CD14-positive monocyte (primary cell): ENCODE data around the gene IL22RA1. TPM values are rescaled to one million over a fixed set of nuclear protein-coding genes. Genes with fewer than 3 reads are reported as not detected.

Experiments
- DNase-seq, 3 donors: peaks; one replicate each; pipeline ENCODE4 v3.0.0-alpha.2; 2011 to 2022
- H2AFZ ChIP-seq: 2 replicates; pipeline ENCODE4 v1.6.0; 2012; ENCODE audit warnings: mild to moderate bottlenecking, low read depth, low read length, inconsistent platforms; ENCODE audit not compliant: insufficient read depth, poor library complexity, severe bottlenecking
- H3K27ac ChIP-seq, 2 donors: 1 replicate in 1 of 2; 2 replicates in 1 of 2; pipeline ENCODE4 v1.5.1; 2012 to 2013; ENCODE audit warnings: low read length in 2 of 2, control low read depth in 1 of 2, inconsistent platforms in 1 of 2, low read depth in 1 of 2, mild to moderate bottlenecking in 1 of 2
- H3K27me3 ChIP-seq, 2 donors: one replicate each; pipeline versions ENCODE4 v1.6.0 to v1.6.1; 2011 to 2013; ENCODE audit warnings: low read length in 2 of 2; ENCODE audit not compliant: control insufficient read depth in 2 of 2, insufficient read depth in 2 of 2
- H3K36me3 ChIP-seq, 2 donors: replicated peaks in 1 of 2; 1 replicate in 1 of 2; 2 replicates in 1 of 2; pipeline versions ENCODE4 v1.5.1 to v1.6.1; 2012 to 2013; ENCODE audit warnings: low read length in 2 of 2, control low read depth in 1 of 2, inconsistent platforms in 1 of 2, mild to moderate bottlenecking in 1 of 2; ENCODE audit not compliant: insufficient read depth in 2 of 2, control insufficient read depth in 1 of 2
- H3K4me1 ChIP-seq, 2 donors: 1 replicate in 1 of 2; 2 replicates in 1 of 2; pipeline versions ENCODE4 v1.5.1 to v1.6.1; 2012 to 2013; ENCODE audit warnings: low read length in 2 of 2, control low read depth in 1 of 2, inconsistent platforms in 1 of 2, mild to moderate bottlenecking in 1 of 2, moderate library complexity in 1 of 2; ENCODE audit not compliant: insufficient read depth in 2 of 2, control insufficient read depth in 1 of 2
- H3K4me2 ChIP-seq: replicated peaks from 2 replicates; pipeline ENCODE3; 2012; ENCODE audit warnings: low read length, moderate library complexity, mild to moderate bottlenecking; ENCODE audit not compliant: poor library complexity, severe bottlenecking; ENCODE audit errors: extremely low read depth
- H3K4me3 ChIP-seq, 3 experiments: fragments of 200-600 bp in 1 of 3; sonication (generic) in 1 of 3; replicated peaks in 1 of 3; 1 replicate in 2 of 3; 2 replicates in 1 of 3; pipeline ENCODE4 v1.5.1; 2011 to 2013; ENCODE audit warnings: low read length in 3 of 3, mild to moderate bottlenecking in 3 of 3, control low read depth in 2 of 3, low read depth in 2 of 3, inconsistent platforms in 1 of 3, moderate library complexity in 1 of 3
- H3K79me2 ChIP-seq: 2 replicates; pipeline ENCODE4 v1.6.0; 2012; ENCODE audit warnings: mild to moderate bottlenecking, control low read depth, inconsistent platforms, low read length, moderate library complexity; ENCODE audit not compliant: insufficient read depth
- H3K9ac ChIP-seq: 2 replicates; pipeline ENCODE4 v1.6.0; 2017; ENCODE audit warnings: low read length, mild to moderate bottlenecking; ENCODE audit not compliant: insufficient read depth, poor library complexity, severe bottlenecking
- H3K9me3 ChIP-seq, 2 donors: replicated peaks in 1 of 2; 1 replicate in 1 of 2; 2 replicates in 1 of 2; pipeline versions ENCODE4 v1.5.1 to v1.6.1; 2012 to 2013; ENCODE audit warnings: low read length in 2 of 2, control low read depth in 1 of 2; ENCODE audit not compliant: control insufficient read depth in 1 of 2, insufficient read depth in 1 of 2
- H4K20me1 ChIP-seq: 2 replicates; pipeline ENCODE4 v1.6.0; 2012; ENCODE audit warnings: mild to moderate bottlenecking, low read length, control low read depth, moderate library complexity; ENCODE audit not compliant: insufficient read depth
- H3K27ac Mint-ChIP-seq, 7 donors: one replicate each; pipeline ENCODE4 v1.8.0; 2020; ENCODE audit warnings: mild to moderate bottlenecking in 7 of 7, mixed read lengths in 7 of 7, moderate library complexity in 6 of 7, inconsistent platforms in 2 of 7
- H3K27me3 Mint-ChIP-seq, 3 donors: one replicate each; pipeline ENCODE4 v1.8.0; 2021 to 2022; ENCODE audit warnings: low read depth in 3 of 3, mild to moderate bottlenecking in 3 of 3, mixed read lengths in 3 of 3, moderate library complexity in 3 of 3, inconsistent platforms in 1 of 3
- H3K36me3 Mint-ChIP-seq, 2 donors: one replicate each; pipeline ENCODE4 v1.8.0; 2020; ENCODE audit warnings: mixed read lengths in 2 of 2, inconsistent platforms in 1 of 2, mild to moderate bottlenecking in 1 of 2
- H3K4me1 Mint-ChIP-seq: one replicate; pipeline ENCODE4 v1.8.0; 2020; ENCODE audit warnings: mild to moderate bottlenecking, mixed read lengths
- H3K4me3 Mint-ChIP-seq, 2 donors: one replicate each; pipeline ENCODE4 v1.8.0; 2020; ENCODE audit warnings: mild to moderate bottlenecking in 2 of 2, mixed read lengths in 2 of 2, moderate library complexity in 1 of 2
- H3K9me3 Mint-ChIP-seq, 7 donors: one replicate each; pipeline ENCODE4 v1.8.0; 2020 to 2022; ENCODE audit warnings: mixed read lengths in 7 of 7, mild to moderate bottlenecking in 6 of 7, moderate library complexity in 6 of 7, inconsistent platforms in 2 of 7
- CTCF ChIP-seq: fragments of 200-600 bp; IDR thresholded peaks from one replicate; pipeline ENCODE4 v1.8.0; 2022; ENCODE audit warnings: antibody characterized with exemption, mild to moderate bottlenecking
- WGBS: methylation state at CpG from one replicate; pipeline ENCODE4 v1.1.5; 2013; ENCODE audit warnings: missing lambda C conversion rate; ENCODE audit not compliant: insufficient coverage; 5-methylcytosine and 5-hydroxymethylcytosine counted together
- intact Hi-C, 2 donors: fragments of 100-400 bp; cut with micrococcal nuclease; formaldehyde crosslinking; loops; one replicate each; pipeline versions ENCODE4 v1.15.0 to v1.15.1; 2023
- polyA plus RNA-seq, 3 donors: library from polyadenylated mRNA; depleted of rRNA in 1 of 3; unstranded in 2 of 3; stranded (reverse) in 1 of 3; fragments of 300-500 nt in 2 of 3; fragments of >200 nt in 1 of 3; fragmentation: Illumina TruSeq in 2 of 3; gene quantifications; 1 replicate in 2 of 3; 2 replicates in 1 of 3; pipeline ENCODE4 v1.2.3, GENCODE V29; 2012 to 2021

The IL22RA1 gene
- polyA plus RNA-seq, 3 donors = not detected

- no peak overlapping the region for H2AFZ ChIP-seq
- H3K27me3 ChIP-seq = no peaks in the 10 kb centered on the region
- DNase-seq = no peak
- H3K27me3 Mint-ChIP-seq = peaks cover 2 to 6% (median 5%) of the 10 kb centered on the region in 3 donors
- H3K4me1 ChIP-seq = no peaks in the 10 kb centered on the region
- no peak overlapping the region for H3K4me3 Mint-ChIP-seq
- no peaks in the 10 kb centered on the region for H3K9me3 ChIP-seq
- 66% methylated on average over 7 of the region's 14 CpGs for WGBS
- no peaks in the 10 kb centered on the region for H3K36me3 Mint-ChIP-seq
- H3K36me3 ChIP-seq = no peaks in the 10 kb centered on the region
- intact Hi-C loops = no loop called here
- H3K4me1 Mint-ChIP-seq = no peaks in the 10 kb centered on the region
- H3K27ac ChIP-seq = no peak overlapping the region
- no peak overlapping the region for H3K4me2 ChIP-seq
- H3K79me2 ChIP-seq = no peaks in the 10 kb centered on the region
- TF ChIP-seq CTCF = no peak
- H3K9me3 Mint-ChIP-seq = no peaks in the 10 kb centered on the region
- no peak overlapping the region for H3K27ac Mint-ChIP-seq
- H3K4me3 ChIP-seq = no peak overlapping the region
- H3K9ac ChIP-seq = no peak overlapping the region
- H4K20me1 ChIP-seq = no peaks in the 10 kb centered on the region
Measured at GRCh38 chr1:24089027-24089742, 53.8 kb downstream of the IL22RA1 start.

GRCh38 chr1:24086466-24086865, 56.5 kb downstream of the IL22RA1 start:
- Mint-ChIP-seq H3K9me3 (no peaks in the 10 kb centered on the region), H3K4me3 (no peak overlapping the region), H3K4me1 (no peaks in the 10 kb centered on the region), H3K27ac (no peak overlapping the region), H3K27me3 (peaks cover 3 to 7% (median 6%) of the 10 kb centered on the region in 3 donors), H3K36me3 (no peaks in the 10 kb centered on the region)
- H3K27ac ChIP-seq = no peak overlapping the region
- no peaks in the 10 kb centered on the region for H3K79me2 ChIP-seq
- no peak overlapping the region for H3K4me3 ChIP-seq
- no peak for TF ChIP-seq CTCF
- H3K27me3 ChIP-seq = no peaks in the 10 kb centered on the region
- 97% methylated on average over 16 of the region's 16 CpGs for WGBS
- intact Hi-C loops = no loop called here
- H3K9ac ChIP-seq = no peak overlapping the region
- no peak overlapping the region for H2AFZ ChIP-seq
- no peak overlapping the region for H3K4me2 ChIP-seq
- DNase-seq = no peak
- H3K9me3 ChIP-seq = no peaks in the 10 kb centered on the region
- no peaks in the 10 kb centered on the region for H4K20me1 ChIP-seq
- no peaks in the 10 kb centered on the region for H3K36me3 ChIP-seq
- no peaks in the 10 kb centered on the region for H3K4me1 ChIP-seq
